Measurements from ENCODE around the gene ENAH. TPM values are rescaled to one million over a fixed set of nuclear protein-coding genes. Genes with fewer than 3 reads are reported as not detected.
"Not testable (repeated sequence)": the region's sequence is repeated elsewhere in the genome, so short reads cannot be mapped to it uniquely, and the experiment has no call there.

Gene ENAH
- total and polyA plus RNA-seq, 12 donors, result 12.4 to 201 (median 99.8) TPM

DNA sequence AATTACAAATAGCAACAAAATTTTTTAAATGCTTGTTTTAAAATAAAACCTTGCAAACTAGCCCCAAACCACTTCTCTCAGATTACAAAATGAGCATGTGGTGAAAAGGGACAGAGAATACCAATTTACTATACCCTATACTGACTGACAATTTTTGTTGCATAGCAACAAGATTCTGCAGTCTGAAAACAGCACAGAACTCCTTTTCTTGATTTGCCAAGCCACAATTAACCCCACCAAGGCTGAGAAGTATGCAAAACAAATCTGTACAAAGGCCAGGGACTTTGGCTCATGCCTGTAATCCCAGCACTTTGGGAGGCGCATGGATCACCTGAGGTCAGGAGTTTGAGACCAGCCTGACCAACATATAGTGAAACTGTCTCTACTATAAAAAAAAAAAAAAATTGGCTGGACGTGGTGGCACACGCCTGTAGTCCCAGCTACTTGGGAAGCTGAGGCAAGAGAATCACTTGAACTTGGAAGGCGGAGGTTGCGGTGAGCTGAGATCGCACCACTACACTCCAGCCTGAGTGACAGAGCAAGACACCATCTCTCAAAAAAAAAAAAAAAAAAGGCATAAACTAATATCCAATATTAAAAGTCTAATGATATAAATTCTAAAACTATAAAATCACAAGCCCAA lies 21.8 kb downstream of the ENAH start:
- no peak for ATAC-seq
- Histone ChIP-seq H3K4me1 (peaks cover 0 to 74% (median 42%) of the 10 kb centered on the region in 9 donors), H3K27ac (peak overlapping the region in 2 of 10 donors; percentile 31 to 36), H3K27me3 (no peaks in the 10 kb centered on the region), H3K9me3 (no peaks in the 10 kb centered on the region), H3K4me3 (no peak overlapping the region), H3K36me3 (no peaks in the 10 kb centered on the region)
- no peak for DNase-seq
- intact Hi-C loops (cut with DNase I), result no loop called here
- TF ChIP-seq CTCF (IDR thresholded peaks at IDR 0.05), result no peak
- 94% methylated on average over 6 of the region's 6 CpGs for WGBS, 2 donors

GRCh38 chr1:225629483-225629882 lies 23.4 kb downstream of the ENAH start:
- 88% methylated on average over 3 of the region's 3 CpGs for WGBS, 2 donors
- intact Hi-C loops (cut with DNase I), result no loop called here
- Histone ChIP-seq H3K27ac (no peak overlapping the region), H3K4me1 (peaks cover 0 to 80% (median 48%) of the 10 kb centered on the region in 9 donors), H3K36me3 (no peaks in the 10 kb centered on the region), H3K9me3 (no peaks in the 10 kb centered on the region), H3K4me3 (no peak overlapping the region), H3K27me3 (no peaks in the 10 kb centered on the region)
- no peak for TF ChIP-seq CTCF (IDR thresholded peaks at IDR 0.05)
- ATAC-seq (no peak), DNase-seq (no peak)

DNA sequence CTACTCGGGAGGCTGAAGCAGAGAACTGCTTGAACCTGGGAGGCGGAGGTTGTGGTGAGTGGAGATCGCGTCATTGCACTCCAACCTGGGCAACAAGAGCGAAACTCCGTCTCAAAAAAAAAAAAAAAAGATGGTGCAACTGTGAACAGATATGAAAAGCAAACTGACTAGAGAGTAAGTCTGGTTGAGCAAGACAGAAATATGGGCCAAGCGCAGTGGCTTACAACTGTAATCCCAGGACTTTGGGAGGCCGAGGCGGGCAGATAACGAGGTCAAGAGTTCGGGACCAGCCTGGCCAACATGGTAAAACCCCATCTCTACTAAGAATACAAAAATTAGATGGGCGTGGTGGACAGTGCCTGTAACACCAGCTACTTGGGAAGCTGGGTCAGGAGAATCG lies 24.1 kb downstream of the ENAH start:
- H3K4me3 ChIP-seq; H3K36me3 ChIP-seq; H3K9me3 ChIP-seq; H3K27ac ChIP-seq; H3K27me3 ChIP-seq; DNase-seq; intact Hi-C loops (cut with DNase I); ATAC-seq: not testable (repeated sequence)
- WGBS, 2 donors, result 95 to 96% methylated on average over 13 of the region's 13 CpGs
- H3K4me1 ChIP-seq, result peaks cover 0 to 80% (median 48%) of the 10 kb centered on the region in 9 donors

- 24 to 39% methylated on average over 2 of the region's 2 CpGs for WGBS, 2 donors
- Histone ChIP-seq H3K9me3 (no peaks in the 10 kb centered on the region), H3K36me3 (no peaks in the 10 kb centered on the region), H3K27me3 (no peaks in the 10 kb centered on the region), H3K4me1 (peaks cover 0 to 73% (median 48%) of the 10 kb centered on the region in 9 donors), H3K4me3 (no peak overlapping the region), H3K27ac (peak overlapping the region in 5 of 10 donors; percentile 35 to 48 (median 42))
- no peak for DNase-seq
- ATAC-seq, result peak in 7 of 8 donors; percentile 38 to 82 (median 67)
- intact Hi-C loops (cut with DNase I), result loop anchor here in 1 of 10 donors (2.0 kb wide), 1 partner anchor 15 kb away; no protein-coding TSS in a partner anchor
- no peak for TF ChIP-seq CTCF (IDR thresholded peaks at IDR 0.05)
Measured at GRCh38 chr1:225627304-225627947, 25.5 kb downstream of the ENAH start.

GRCh38 chr1:225626698-225627097 lies 26.2 kb downstream of the ENAH start:
- Histone ChIP-seq H3K9me3 (no peaks in the 10 kb centered on the region), H3K27ac (peak overlapping the region in 2 of 10 donors; percentile 35 to 48), H3K36me3 (no peaks in the 10 kb centered on the region), H3K4me3 (no peak overlapping the region), H3K27me3 (no peaks in the 10 kb centered on the region), H3K4me1 (peaks cover 0 to 66% (median 44%) of the 10 kb centered on the region in 9 donors)
- 53 to 67% methylated on average over 2 of the region's 2 CpGs for WGBS, 2 donors
- intact Hi-C loops (cut with DNase I), result loop anchor here in 1 of 10 donors (2.0 kb wide), 1 partner anchor 14 kb away; no protein-coding TSS in a partner anchor
- TF ChIP-seq CTCF (IDR thresholded peaks at IDR 0.05), result no peak
- DNase-seq (no peak), ATAC-seq (peak in 1 of 8 donors; percentile 39)
